Fibroblast of villous mesenchyme (primary cell): Measurements from ENCODE around the gene PTPN7. TPM values are rescaled to one million over a fixed set of nuclear protein-coding genes. Genes with fewer than 3 reads are reported as not detected.

Experiments
- DNase-seq: peaks from one replicate; pipeline ENCODE4 v3.0.0-alpha.2; 2010; ENCODE audit warnings: low read depth
- H3K4me3 ChIP-seq: 2 replicates; pipeline ENCODE4 v1.5.1; 2011; ENCODE audit warnings: low read depth, mild to moderate bottlenecking, low read length
- total RNA-seq: library from RNA; depleted of rRNA; stranded (reverse); fragments of >200 nt; gene quantifications from 2 replicates; pipeline ENCODE4 v1.2.3, GENCODE V29; 2012
- TF ChIP-seq, protein P1 (sequence below): IDR thresholded peaks from 2 replicates; pipeline ENCODE4 v1.5.1; 2012; ENCODE audit warnings: low read depth, mild to moderate bottlenecking, low read length; ENCODE audit not compliant: insufficient read depth

Gene PTPN7
- total RNA-seq, 1 donor: not detected

DNA sequence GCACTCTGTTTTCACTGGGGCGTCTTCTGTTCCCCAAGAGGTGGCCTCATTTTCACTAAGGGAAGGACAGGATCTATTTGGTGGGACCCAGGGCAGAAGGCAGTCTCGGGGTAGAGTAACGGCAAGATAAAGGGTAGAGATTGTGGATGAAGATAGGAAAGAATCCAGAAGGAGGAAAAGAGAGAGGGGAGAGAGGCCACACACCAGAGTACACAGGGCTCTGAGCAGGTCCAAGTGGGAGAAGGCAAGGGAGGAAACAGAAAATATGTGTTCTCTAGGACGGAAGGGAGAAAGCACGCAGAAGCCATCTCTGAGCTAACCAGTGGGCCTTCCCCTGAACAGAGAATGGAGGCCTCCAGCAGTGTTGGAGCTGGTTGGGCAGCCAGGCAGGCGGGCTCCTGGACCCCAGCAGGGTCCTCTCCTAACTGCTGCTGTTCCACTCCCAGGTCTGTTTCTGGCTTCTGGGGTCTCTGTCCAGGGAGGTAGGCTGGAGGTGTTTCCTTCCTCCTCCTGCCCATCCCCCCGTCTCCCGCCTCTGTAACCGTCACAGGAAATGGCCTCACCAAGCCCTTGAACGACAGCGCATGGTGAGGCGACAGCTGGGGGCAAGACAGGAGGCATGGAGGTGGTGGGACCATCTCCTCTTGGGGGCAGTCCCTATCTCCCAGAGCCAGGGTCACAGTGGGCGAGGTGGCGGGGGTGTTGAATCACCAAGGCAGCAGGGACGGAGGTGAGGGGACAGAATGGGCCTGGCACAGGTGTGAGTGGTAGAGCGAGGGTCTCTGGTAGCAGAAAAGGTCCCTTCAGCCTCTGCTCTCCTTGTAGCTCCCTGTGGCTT, 649 bp downstream of the PTPN7 start:
- no peak overlapping the region for H3K4me3 ChIP-seq
- TF ChIP-seq, protein P1, sequence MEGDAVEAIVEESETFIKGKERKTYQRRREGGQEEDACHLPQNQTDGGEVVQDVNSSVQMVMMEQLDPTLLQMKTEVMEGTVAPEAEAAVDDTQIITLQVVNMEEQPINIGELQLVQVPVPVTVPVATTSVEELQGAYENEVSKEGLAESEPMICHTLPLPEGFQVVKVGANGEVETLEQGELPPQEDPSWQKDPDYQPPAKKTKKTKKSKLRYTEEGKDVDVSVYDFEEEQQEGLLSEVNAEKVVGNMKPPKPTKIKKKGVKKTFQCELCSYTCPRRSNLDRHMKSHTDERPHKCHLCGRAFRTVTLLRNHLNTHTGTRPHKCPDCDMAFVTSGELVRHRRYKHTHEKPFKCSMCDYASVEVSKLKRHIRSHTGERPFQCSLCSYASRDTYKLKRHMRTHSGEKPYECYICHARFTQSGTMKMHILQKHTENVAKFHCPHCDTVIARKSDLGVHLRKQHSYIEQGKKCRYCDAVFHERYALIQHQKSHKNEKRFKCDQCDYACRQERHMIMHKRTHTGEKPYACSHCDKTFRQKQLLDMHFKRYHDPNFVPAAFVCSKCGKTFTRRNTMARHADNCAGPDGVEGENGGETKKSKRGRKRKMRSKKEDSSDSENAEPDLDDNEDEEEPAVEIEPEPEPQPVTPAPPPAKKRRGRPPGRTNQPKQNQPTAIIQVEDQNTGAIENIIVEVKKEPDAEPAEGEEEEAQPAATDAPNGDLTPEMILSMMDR: no peak
- no peak for DNase-seq

DNA sequence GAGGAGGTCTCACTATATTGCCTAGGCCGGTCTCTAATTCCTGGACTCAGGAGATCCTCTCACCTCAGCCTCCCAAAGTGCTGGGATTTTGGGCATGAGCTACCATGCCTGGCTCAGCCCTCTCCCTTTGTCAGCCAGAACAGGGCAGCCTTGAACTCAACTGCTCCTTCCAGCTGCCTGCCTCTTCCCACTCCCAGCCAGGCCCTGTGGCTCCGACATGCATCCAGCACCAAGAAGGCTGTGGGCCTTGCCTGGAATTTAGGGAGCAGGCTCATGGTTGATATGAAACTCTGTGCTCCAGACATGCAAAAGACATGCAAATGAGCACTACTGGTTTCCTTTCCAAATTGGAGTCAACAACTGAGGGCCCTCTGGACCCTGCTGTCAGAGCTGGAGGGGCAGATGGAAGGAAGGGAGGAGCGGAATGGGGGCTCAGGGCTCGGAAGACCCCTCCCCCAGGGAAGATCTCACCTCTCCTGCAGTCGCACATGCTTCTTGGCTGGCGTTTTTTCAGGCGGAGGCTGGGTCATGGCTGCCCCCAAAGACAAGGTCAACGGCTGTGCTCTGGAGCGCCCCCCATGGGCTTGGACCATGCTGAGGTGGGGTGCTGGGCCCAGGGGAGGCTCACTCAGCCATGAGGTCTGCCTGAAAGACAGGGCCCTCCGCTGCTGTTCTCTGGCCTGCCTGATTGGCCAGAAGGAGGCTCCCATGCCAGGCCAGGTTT, 1.4 kb downstream of the PTPN7 start:
- DNase-seq: no peak
- no peak overlapping the region for H3K4me3 ChIP-seq
- TF ChIP-seq, protein P1: no peak

DNA sequence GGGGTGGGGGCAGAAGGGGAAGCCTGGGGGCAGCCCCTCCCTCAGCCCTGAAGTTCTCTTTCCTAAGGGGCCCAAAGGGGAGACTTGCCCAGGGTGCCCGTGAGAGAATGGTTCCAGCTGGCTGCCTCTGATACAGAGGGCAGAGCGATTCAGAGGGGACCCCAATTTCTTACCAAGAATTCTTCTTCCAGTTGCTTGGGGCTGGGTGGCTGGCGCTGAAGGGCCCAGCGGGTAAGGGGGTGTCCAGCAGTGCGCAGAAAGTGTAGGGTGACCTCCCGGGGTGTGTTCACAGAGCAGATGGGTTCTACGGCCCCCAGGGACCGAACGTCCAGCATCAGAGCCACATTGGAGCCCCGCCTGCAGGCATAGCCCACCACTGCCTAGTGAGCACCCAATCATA, 2.5 kb downstream of the PTPN7 start:
- DNase-seq: no peak
- H3K4me3 ChIP-seq: no peak overlapping the region
- TF ChIP-seq, protein P1: no peak

DNA sequence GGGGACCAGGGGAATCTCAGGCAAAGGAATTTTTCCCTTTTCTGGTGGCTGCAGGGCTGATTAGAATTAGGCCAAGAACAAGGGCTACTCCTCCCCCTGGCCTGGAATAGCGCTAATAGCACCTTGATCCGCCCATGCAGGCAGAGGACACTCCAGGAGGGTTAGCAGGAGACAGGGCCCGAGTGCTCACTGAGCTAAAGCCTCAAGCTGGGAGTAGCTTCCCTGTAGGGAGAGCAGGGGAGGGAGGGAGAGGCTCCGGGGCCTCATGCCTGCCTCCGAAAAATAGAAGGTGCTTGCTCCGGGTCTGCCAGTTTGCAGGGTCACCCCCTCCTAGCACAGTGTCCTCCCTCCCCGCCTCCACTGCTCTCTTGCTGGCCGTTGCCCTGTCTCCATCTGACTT, 3.8 kb downstream of the PTPN7 start:
- DNase-seq: no peak
- no peak overlapping the region for H3K4me3 ChIP-seq
- TF ChIP-seq, protein P1: no peak

DNA sequence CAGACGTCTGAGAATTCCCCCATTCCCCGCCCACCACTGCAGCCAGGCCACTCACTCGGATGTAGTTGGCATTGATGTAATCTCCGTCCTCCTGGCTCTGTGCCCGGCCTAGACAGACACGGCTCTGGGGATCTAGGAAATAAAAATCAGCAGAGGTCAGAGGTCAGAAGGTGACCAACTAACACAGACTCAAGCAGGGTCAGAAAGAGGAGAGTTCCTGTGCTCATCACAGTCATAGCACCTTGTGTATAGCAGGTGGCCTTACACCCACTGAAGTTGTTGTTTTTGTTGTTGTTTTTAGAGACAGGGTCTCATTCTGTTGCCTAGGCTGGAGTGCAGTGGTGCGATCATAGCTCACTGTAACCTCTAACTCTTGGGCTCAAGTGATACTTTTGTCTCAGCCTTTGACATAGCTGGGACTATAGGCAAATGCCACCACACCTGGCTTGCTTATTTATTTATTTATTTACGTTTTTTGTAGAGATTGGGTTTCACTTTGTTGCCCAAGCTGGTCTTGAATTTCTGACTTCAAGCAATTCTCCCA, 4.9 kb downstream of the PTPN7 start:
- H3K4me3 ChIP-seq: no peak overlapping the region
- TF ChIP-seq, protein P1: no peak
- DNase-seq: peak; percentile 24

DNA sequence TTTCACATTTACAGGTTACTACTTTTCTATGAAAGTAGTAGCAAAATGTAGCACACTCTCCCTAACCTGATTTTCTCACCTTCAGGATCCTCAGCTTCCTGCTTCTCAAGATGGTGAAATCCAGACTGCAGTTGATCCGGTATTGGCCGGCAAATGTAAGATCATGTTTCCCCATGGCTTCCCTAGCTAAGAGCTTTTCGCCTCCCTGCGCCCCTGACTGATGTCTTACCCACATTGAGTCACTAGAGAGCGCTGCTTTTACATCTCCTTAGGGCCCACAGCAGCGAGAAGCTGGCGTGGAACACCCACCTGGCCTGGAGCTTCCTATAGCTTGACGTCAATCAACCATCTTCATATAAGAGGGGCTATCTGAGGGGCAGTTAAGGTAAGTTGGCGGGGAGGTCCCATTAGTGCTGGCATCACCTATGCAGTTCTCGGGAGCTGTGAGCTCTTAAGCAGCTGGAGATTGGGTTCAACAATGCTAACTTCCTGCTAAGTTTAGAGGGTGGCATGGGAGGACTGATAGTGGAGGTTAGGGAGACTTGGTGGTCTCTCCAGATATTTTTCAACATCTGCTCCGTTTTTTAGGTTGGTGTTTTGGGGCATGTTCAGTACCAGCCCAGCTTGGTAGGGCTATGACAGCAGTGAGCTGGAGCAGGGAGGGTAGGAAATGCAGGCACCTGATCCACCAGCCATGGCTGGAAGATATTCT, 5.5 kb downstream of the PTPN7 start:
- H3K4me3 ChIP-seq: no peak overlapping the region
- TF ChIP-seq, protein P1: peak; percentile 63
- peak; percentile 80 for DNase-seq
